ENCODE measurements around the gene ENDOG. TPM values are rescaled to one million over a fixed set of nuclear protein-coding genes. Genes with fewer than 3 reads are reported as not detected.

ENDOG gene
- total RNA-seq, 3 donors from 2014 or later, result 30.2 to 56.1 (median 37.9) TPM

DNA sequence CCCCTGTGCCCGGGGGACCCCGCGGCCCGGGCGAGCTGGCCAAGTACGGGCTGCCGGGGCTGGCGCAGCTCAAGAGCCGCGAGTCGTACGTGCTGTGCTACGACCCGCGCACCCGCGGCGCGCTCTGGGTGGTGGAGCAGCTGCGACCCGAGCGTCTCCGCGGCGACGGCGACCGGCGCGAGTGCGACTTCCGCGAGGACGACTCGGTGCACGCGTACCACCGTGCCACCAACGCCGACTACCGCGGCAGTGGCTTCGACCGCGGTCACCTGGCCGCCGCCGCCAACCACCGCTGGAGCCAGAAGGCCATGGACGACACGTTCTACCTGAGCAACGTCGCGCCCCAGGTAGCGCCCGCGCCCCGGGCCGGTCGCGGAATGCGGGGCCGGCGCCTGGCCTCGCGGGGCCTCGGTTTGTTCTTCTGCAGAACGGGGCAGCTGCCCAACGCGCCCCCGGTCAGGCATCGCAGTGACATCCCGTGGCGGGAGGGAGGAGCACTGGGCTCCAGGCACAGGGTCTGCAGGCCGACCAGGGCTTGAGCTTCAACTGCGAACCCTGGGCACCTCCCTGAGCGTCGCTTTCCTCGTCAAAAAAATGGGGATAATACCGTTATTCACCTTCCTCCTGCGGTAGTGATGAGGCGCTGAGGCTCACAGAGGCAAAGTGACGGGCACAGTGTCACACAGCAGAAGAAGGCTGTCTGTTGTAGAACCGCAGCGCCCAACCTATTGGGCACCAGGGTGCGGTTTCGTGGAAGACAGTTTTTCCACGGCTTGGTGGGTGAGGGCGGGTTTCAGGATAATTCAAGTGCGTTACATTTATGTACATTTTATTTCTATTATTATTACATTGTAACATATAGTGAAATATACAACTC lies 777 bp downstream of the ENDOG start:
- Histone ChIP-seq H3K9me3 (no peaks in the 10 kb centered on the region), H3K36me3 (ENCODE audit: low read depth) (no peaks in the 10 kb centered on the region), H3K4me1 (ENCODE audit: low read depth) (peaks cover 15% of the 10 kb centered on the region), H3K4me3 (peak overlapping the region; percentile 46)
- TF ChIP-seq, protein P1, sequence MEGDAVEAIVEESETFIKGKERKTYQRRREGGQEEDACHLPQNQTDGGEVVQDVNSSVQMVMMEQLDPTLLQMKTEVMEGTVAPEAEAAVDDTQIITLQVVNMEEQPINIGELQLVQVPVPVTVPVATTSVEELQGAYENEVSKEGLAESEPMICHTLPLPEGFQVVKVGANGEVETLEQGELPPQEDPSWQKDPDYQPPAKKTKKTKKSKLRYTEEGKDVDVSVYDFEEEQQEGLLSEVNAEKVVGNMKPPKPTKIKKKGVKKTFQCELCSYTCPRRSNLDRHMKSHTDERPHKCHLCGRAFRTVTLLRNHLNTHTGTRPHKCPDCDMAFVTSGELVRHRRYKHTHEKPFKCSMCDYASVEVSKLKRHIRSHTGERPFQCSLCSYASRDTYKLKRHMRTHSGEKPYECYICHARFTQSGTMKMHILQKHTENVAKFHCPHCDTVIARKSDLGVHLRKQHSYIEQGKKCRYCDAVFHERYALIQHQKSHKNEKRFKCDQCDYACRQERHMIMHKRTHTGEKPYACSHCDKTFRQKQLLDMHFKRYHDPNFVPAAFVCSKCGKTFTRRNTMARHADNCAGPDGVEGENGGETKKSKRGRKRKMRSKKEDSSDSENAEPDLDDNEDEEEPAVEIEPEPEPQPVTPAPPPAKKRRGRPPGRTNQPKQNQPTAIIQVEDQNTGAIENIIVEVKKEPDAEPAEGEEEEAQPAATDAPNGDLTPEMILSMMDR (IDR thresholded peaks at IDR 0.05), result no peak
- intact Hi-C loops (cut with DNase I, micrococcal nuclease), result no loop called here
- peak; percentile 40 to 71 (median 69) for DNase-seq
- peak; percentile 35 for ATAC-seq

DNA sequence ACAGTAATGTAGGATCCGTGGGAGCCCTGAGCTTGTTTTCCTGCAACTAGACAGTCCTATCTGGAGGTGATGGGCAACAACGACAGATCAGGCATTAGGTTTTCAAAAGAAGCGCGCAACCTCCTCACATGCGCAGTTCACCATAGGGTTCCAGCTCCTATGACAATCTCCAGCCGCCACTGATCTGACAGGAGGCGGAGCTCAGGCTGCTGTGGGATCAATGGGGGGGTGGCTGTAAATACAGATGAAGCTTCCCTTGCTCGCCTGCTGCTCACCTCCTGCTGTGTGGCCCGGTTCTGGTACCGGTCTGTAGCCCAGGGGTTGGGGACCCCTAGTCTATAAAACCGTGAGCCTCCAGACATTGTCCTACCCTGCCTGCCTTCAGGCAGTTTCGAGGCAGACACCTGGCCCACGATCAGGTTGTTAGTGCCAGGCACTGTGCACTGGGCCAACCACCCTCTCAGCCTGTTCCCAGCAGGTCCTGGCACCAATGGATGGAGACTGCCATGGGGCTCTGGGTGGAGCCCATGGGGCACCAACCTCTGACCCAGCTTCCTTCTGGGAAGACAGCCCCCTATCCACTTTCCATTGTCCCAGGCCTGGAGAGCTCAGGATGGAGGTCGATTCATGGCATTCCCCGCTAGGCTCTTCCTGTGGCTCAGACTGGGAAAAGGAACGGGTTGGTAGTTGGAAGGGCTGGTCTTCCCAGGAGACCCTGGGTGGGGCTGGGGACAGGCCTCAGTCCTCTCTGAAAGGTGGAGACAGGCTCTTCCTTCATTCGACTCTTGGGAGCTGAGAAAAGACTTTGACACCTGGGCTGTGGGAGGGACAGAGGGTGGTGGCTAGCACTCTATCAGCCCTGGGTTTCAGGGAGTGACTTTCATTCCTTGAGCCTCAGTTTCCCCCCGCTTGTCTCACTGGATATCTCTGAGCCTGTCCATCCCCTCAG lies 1.7 kb downstream of the ENDOG start:
- no peak for ATAC-seq
- H3K36me3 ChIP-seq (ENCODE audit: low read depth), result no peaks in the 10 kb centered on the region
- H3K4me3 ChIP-seq, result no peak overlapping the region
- peak in 1 of 3 donors; percentile 42 for DNase-seq
- TF ChIP-seq, protein P1 (IDR thresholded peaks at IDR 0.05), result no peak
- no peaks in the 10 kb centered on the region for H3K9me3 ChIP-seq
- intact Hi-C loops (cut with DNase I, micrococcal nuclease), result no loop called here
- peaks cover 15% of the 10 kb centered on the region for H3K4me1 ChIP-seq (ENCODE audit: low read depth)

DNA sequence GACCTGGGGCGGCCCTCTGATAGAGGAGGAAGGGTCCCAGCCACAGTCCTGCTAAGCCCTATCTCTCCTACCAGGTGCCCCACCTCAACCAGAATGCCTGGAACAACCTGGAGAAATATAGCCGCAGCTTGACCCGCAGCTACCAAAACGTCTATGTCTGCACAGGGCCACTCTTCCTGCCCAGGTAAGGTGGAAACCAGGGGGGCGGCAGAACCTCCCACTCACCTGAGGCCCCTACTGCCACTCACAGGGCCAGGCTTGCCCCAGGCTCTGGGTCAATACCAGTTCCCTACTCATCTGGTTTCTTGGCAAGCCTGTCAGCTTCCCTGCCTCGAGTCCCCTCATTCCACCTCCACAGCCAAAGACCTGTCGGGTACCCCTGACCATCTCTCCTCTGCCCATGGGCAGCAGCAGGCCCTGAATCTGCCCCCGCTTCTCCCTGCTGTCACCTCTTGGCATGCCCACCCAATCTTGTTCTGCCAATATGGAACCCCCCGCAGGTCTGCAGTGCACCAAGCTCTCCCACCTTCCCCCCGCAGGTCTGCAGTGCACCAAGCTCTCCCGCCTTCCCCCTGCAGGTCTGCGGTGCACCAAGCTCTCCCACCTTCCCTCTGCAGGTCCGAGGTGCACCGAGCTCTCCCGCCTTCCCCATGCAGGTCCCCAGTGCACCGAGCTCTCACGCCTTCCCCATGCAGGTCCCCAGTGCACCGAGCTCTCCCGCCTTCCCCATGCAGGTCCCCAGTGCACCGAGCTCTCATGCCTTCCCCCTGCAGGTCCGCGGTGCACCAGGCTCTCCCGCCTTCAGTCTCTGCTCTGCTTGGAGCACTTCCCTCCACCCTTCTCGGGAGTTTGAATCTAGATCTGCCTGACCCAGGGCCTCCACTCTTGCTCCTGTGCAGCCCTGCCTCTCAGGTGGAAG lies 2.6 kb downstream of the ENDOG start:
- no peak for ATAC-seq
- H3K4me3 ChIP-seq, result no peak overlapping the region
- no peaks in the 10 kb centered on the region for H3K36me3 ChIP-seq (ENCODE audit: low read depth)
- intact Hi-C loops (cut with DNase I, micrococcal nuclease), result no loop called here
- TF ChIP-seq, protein P1 (IDR thresholded peaks at IDR 0.05), result no peak
- peaks cover 15% of the 10 kb centered on the region for H3K4me1 ChIP-seq (ENCODE audit: low read depth)
- H3K9me3 ChIP-seq, result no peaks in the 10 kb centered on the region
- DNase-seq, result no peak

DNA sequence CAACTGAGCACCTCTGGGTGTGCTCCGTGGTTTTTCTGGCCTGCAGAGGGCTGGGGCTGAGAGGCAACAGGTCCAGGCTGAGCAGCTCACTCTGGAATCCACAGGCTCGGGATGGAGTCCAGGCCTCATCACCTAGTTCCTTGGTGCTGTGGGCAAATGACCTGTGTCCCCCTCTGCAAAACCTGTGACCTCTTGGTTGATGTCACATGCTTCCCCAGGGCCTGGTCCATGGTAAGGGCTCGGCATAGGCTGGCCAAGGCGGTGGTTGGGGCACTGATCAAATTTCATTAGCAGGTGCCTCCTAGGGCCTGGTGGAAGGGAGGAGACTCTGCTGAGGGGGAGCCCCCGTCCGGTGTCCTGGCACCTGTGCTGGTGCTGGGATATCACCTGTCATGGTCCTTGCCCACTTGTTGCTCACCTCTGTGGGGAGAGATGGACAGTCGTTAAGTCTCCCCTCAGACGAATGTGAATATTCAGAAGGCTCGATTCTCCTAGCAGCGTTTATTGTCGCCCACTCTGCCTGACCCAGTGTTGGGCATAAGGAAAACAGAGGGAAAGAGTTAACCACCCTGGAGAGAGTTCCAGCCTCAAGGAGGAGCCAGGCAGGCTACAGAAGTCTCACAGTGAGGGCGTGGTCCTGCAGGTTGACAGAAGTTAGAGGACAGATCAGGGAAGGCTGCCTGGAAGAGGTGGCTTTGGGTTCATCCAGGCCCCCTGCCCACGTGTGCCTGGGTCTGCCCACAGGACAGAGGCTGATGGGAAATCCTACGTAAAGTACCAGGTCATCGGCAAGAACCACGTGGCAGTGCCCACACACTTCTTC lies 3.5 kb downstream of the ENDOG start:
- TF ChIP-seq, protein P1 (IDR thresholded peaks at IDR 0.05), result no peak
- DNase-seq (no peak), ATAC-seq (no peak)
- H3K4me3 ChIP-seq, result no peak overlapping the region
- no peaks in the 10 kb centered on the region for H3K9me3 ChIP-seq
- H3K4me1 ChIP-seq (ENCODE audit: low read depth), result peaks cover 15% of the 10 kb centered on the region
- H3K36me3 ChIP-seq (ENCODE audit: low read depth), result no peaks in the 10 kb centered on the region
- intact Hi-C loops (cut with DNase I, micrococcal nuclease), result no loop called here
